HUES64 (cell line): Measurements from ENCODE around the gene ZC2HC1B.

Experiments used
- H3K27ac ChIP-seq: 2 replicates; pipeline ENCODE4 v1.7.0; 2013; ENCODE audit warnings: low read depth, low read length, inconsistent platforms
- H3K27me3 ChIP-seq: 2 replicates; pipeline ENCODE4 v1.6.1; 2013; ENCODE audit warnings: mild to moderate bottlenecking, low read length; ENCODE audit not compliant: insufficient read depth
- H3K36me3 ChIP-seq: 2 replicates; pipeline ENCODE4 v1.6.1; 2013; ENCODE audit warnings: mild to moderate bottlenecking, low read length; ENCODE audit not compliant: insufficient read depth
- H3K4me1 ChIP-seq: 2 replicates; pipeline ENCODE4 v1.6.1; 2013; ENCODE audit warnings: mild to moderate bottlenecking, low read length, moderate library complexity; ENCODE audit not compliant: insufficient read depth
- H3K4me3 ChIP-seq: 2 replicates; pipeline ENCODE4 v1.5.1; 2013; ENCODE audit warnings: mild to moderate bottlenecking, low read length, moderate library complexity
- H3K9ac ChIP-seq: 2 replicates; pipeline ENCODE4 v1.6.1; 2013; ENCODE audit warnings: mild to moderate bottlenecking, low read depth, low read length
- H3K9me3 ChIP-seq: 2 replicates; pipeline ENCODE4 v1.6.1; 2013; ENCODE audit warnings: low read depth, low read length; ENCODE audit not compliant: insufficient read depth
- WGBS: fragments of 150-250, 120-280 bp; methylation state at CpG from one replicate; pipeline ENCODE4 v1.1.7; 2013; ENCODE audit warnings: missing lambda C conversion rate; 5-methylcytosine and 5-hydroxymethylcytosine counted together

Gene ZC2HC1B

GRCh38 chr6:143963158-143963919 lies 99.1 kb downstream of the ZC2HC1B start:
- Histone ChIP-seq H3K27me3 (peaks cover 98% of the 10 kb centered on the region), H3K4me1 (peaks cover 76% of the 10 kb centered on the region), H3K36me3 (no peaks in the 10 kb centered on the region), H3K9ac (no peak overlapping the region), H3K4me3 (no peak overlapping the region), H3K9me3 (no peaks in the 10 kb centered on the region), H3K27ac (no peak overlapping the region)
- WGBS: 14% methylated on average over 7 of the region's 7 CpGs

GRCh38 chr6:143964674-143965081 lies 100.4 kb downstream of the ZC2HC1B start:
- H3K27me3 ChIP-seq: peaks cover 100% of the 10 kb centered on the region
- no peak overlapping the region for H3K27ac ChIP-seq
- H3K36me3 ChIP-seq: no peaks in the 10 kb centered on the region
- H3K9ac ChIP-seq: no peak overlapping the region
- WGBS: 3% methylated on average over 6 of the region's 6 CpGs
- no peak overlapping the region for H3K4me3 ChIP-seq
- H3K9me3 ChIP-seq: no peaks in the 10 kb centered on the region
- H3K4me1 ChIP-seq: peaks cover 65% of the 10 kb centered on the region

- no peak overlapping the region for H3K4me3 ChIP-seq
- peaks cover 59% of the 10 kb centered on the region for H3K4me1 ChIP-seq
- no peaks in the 10 kb centered on the region for H3K36me3 ChIP-seq
- H3K9ac ChIP-seq: no peak overlapping the region
- peaks cover 100% of the 10 kb centered on the region for H3K27me3 ChIP-seq
- H3K9me3 ChIP-seq: no peaks in the 10 kb centered on the region
- no peak overlapping the region for H3K27ac ChIP-seq
- 27% methylated on average over 6 of the region's 6 CpGs for WGBS
Measured at GRCh38 chr6:143965503-143966171, 101.4 kb downstream of the ZC2HC1B start.

GRCh38 chr6:143966312-143966711 lies 102.0 kb downstream of the ZC2HC1B start:
- no peak overlapping the region for H3K9ac ChIP-seq
- 83% methylated on average over 1 of the region's 1 CpG for WGBS
- H3K4me3 ChIP-seq: no peak overlapping the region
- H3K27ac ChIP-seq: no peak overlapping the region
- H3K27me3 ChIP-seq: peaks cover 100% of the 10 kb centered on the region
- H3K36me3 ChIP-seq: no peaks in the 10 kb centered on the region
- H3K4me1 ChIP-seq: peaks cover 59% of the 10 kb centered on the region
- H3K9me3 ChIP-seq: no peaks in the 10 kb centered on the region

- WGBS: 49% methylated on average over 5 of the region's 5 CpGs
- H3K9me3 ChIP-seq: no peaks in the 10 kb centered on the region
- no peak overlapping the region for H3K27ac ChIP-seq
- peaks cover 59% of the 10 kb centered on the region for H3K4me1 ChIP-seq
- peaks cover 100% of the 10 kb centered on the region for H3K27me3 ChIP-seq
- no peak overlapping the region for H3K4me3 ChIP-seq
- H3K9ac ChIP-seq: no peak overlapping the region
- H3K36me3 ChIP-seq: no peaks in the 10 kb centered on the region
Measured at GRCh38 chr6:143967706-143968376, 103.6 kb downstream of the ZC2HC1B start.

DNA sequence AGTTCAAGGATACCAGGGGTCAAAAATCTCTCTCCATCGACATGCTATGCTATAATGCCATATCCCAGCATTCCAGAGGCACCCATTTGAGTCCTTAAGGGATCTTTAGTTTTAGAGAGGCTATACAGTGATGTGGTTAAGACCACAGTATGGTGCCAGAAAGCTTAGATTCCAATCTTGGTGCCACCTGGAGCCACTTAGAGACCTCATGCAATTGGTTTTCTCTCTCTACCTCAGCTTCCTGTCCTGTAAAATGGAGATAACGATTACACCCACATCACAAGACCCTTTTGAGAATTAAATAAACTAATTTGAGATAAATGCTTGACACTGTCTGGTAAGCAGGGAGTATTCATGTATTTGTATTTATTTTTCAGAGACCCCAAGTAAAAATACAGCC lies 104.8 kb downstream of the ZC2HC1B start:
- peaks cover 98% of the 10 kb centered on the region for H3K27me3 ChIP-seq
- H3K36me3 ChIP-seq: no peaks in the 10 kb centered on the region
- 0% methylated on average over 1 of the region's 2 CpGs for WGBS
- no peak overlapping the region for H3K9ac ChIP-seq
- peaks cover 57% of the 10 kb centered on the region for H3K4me1 ChIP-seq
- no peak overlapping the region for H3K27ac ChIP-seq
- H3K4me3 ChIP-seq: no peak overlapping the region
- H3K9me3 ChIP-seq: no peaks in the 10 kb centered on the region

GRCh38 chr6:143970456-143971218 lies 106.4 kb downstream of the ZC2HC1B start:
- no peak overlapping the region for H3K9ac ChIP-seq
- no peaks in the 10 kb centered on the region for H3K36me3 ChIP-seq
- 69% methylated on average over 5 of the region's 6 CpGs for WGBS
- H3K4me1 ChIP-seq: peaks cover 58% of the 10 kb centered on the region
- peaks cover 98% of the 10 kb centered on the region for H3K27me3 ChIP-seq
- H3K9me3 ChIP-seq: no peaks in the 10 kb centered on the region
- no peak overlapping the region for H3K4me3 ChIP-seq
- H3K27ac ChIP-seq: no peak overlapping the region

DNA sequence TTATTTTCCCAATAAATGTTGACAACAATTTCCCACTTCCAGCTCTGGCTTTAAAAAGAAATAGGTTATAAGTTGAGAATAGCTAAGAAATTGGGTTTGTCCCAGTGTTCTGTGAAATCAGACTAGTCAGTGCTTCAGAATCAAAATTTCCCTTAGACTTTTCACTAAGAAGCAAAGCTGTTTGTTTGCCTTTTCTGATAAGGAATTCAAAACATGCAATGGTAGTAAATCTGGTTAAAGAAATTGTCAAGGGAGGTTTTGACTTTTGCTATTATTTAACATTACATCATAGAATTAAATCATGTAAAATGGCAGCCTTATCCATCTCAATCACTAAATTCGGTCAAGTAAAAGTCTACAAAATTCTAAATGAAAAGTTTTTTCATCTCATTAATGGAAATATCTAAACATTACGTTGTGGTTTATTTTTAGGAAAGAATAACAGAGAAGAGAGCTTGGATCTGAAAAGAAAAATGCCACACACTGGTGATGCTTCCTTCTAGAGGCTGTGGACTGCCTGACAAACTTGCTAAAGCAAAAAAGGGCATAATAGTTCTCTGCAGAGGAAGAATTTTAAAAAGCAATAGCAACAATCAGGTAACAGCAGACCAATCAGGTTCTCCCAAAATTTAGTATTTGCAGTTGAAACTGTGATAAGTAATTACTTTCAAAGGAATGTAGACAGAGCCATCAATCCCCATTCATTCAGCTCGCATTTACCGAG lies 107.4 kb downstream of the ZC2HC1B start:
- peaks cover 98% of the 10 kb centered on the region for H3K27me3 ChIP-seq

GRCh38 chr6:143973097-143973966 lies 109.1 kb downstream of the ZC2HC1B start:
- Histone ChIP-seq H3K27ac (peak overlapping the region; percentile 83; the same call in 1 of the 2 replicates), H3K9ac (peak overlapping the region; percentile 25; the same call in 1 of the 2 replicates), H3K27me3 (peaks cover 98% of the 10 kb centered on the region), H3K9me3 (no peaks in the 10 kb centered on the region), H3K4me1 (peaks cover 61% of the 10 kb centered on the region), H3K4me3 (peak overlapping the region; percentile 28), H3K36me3 (no peaks in the 10 kb centered on the region)
- 3% methylated on average over 13 of the region's 13 CpGs for WGBS

More for the DNA sequence above, 107.4 kb downstream of the ZC2HC1B start:
- Histone ChIP-seq H3K4me1 (peaks cover 61% of the 10 kb centered on the region), H3K36me3 (no peaks in the 10 kb centered on the region), H3K27ac (no peak overlapping the region; the same call in 1 of the 2 replicates), H3K9me3 (no peaks in the 10 kb centered on the region), H3K4me3 (no peak overlapping the region), H3K9ac (no peak overlapping the region)
- WGBS: 22% methylated on average over 3 of the region's 4 CpGs
